B cell (primary cell): ENCODE measurements around the gene MCM5. TPM values are rescaled to one million over a fixed set of nuclear protein-coding genes. Genes with fewer than 3 reads are reported as not detected.

Experiments
- ATAC-seq: fragments of 200-7000 bp; cut with Tn5 transposase; one replicate; pipeline ENCODE4 v1.10.0; 2021; ENCODE audit warnings: low read depth, mild to moderate bottlenecking, moderate number of reproducible peaks, moderate library complexity
- CTCF ChIA-PET: fragments of 350-600 bp; sonication (Branson Sonifier 250); formaldehyde crosslinking; loops from one replicate; lab custom pipeline; 2021; ENCODE audit warnings: antibody characterized with exemption, inconsistent platforms; lab: Charles Lee
- POLR2A ChIA-PET: fragments of 350-600 bp; sonication (Branson Sonifier 250); formaldehyde crosslinking; loops from one replicate; lab custom pipeline; 2021; ENCODE audit warnings: antibody characterized with exemption; lab: Charles Lee
- DNase-seq: peaks from one replicate; pipeline ENCODE4 v3.0.0; 2013
- H2AFZ ChIP-seq: 2 replicates; pipeline ENCODE4 v1.6.1; 2012; ENCODE audit warnings: mild to moderate bottlenecking, low read depth, low read length; ENCODE audit not compliant: insufficient read depth, poor library complexity, severe bottlenecking
- H3K27ac ChIP-seq, 2 donors: 1 replicate in 1 of 2; 2 replicates in 1 of 2; pipeline ENCODE4 v1.5.1; 2012 to 2013; ENCODE audit warnings: low read length in 2 of 2, mild to moderate bottlenecking in 2 of 2, moderate library complexity in 1 of 2
- H3K27me3 ChIP-seq, 4 experiments: fragments of 200-600 bp in 1 of 4; sonication (generic) in 1 of 4; replicated peaks in 1 of 4; 1 replicate in 2 of 4; 2 replicates in 2 of 4; pipeline versions ENCODE4 v1.6.1 to v1.7.0; 2013 to 2016; ENCODE audit warnings: low read length in 3 of 4, mild to moderate bottlenecking in 2 of 4, mixed read lengths in 1 of 4, moderate library complexity in 1 of 4; ENCODE audit not compliant: insufficient read depth in 4 of 4, control insufficient read depth in 3 of 4; ENCODE audit errors: control extremely low read depth in 1 of 4
- H3K36me3 ChIP-seq, 2 experiments: replicated peaks in 1 of 2; 1 replicate in 1 of 2; 2 replicates in 1 of 2; pipeline versions ENCODE4 v1.6.1 to v1.7.1; 2013; ENCODE audit warnings: low read length in 1 of 2; ENCODE audit not compliant: insufficient read depth in 2 of 2, control insufficient read depth in 1 of 2; ENCODE audit errors: control extremely low read depth in 1 of 2, extremely low read depth in 1 of 2
- H3K4me1 ChIP-seq, 2 donors: fragments of 200-600 bp in 1 of 2; sonication (generic) in 1 of 2; 1 replicate in 1 of 2; 2 replicates in 1 of 2; pipeline versions ENCODE4 v1.5.1 to v1.6.1; 2013 to 2017; ENCODE audit warnings: low read length in 2 of 2; ENCODE audit not compliant: control insufficient read depth in 2 of 2, insufficient read depth in 2 of 2
- H3K4me2 ChIP-seq: replicated peaks from 2 replicates; pipeline ENCODE3; 2012; ENCODE audit warnings: mild to moderate bottlenecking, low read depth, low read length; ENCODE audit not compliant: poor library complexity, severe bottlenecking
- H3K4me3 ChIP-seq, 5 experiments: fragments of 200-600 bp in 1 of 5; sonication (generic) in 1 of 5; 1 replicate in 3 of 5; 2 replicates in 2 of 5; pipeline versions ENCODE4 v1.5.1 to v1.7.0; 2011 to 2016; ENCODE audit warnings: low read length in 4 of 5, mild to moderate bottlenecking in 4 of 5, low read depth in 2 of 5, control low read depth in 1 of 5, moderate library complexity in 1 of 5; ENCODE audit not compliant: insufficient read depth in 1 of 5; ENCODE audit errors: control extremely low read depth in 1 of 5, extremely low read depth in 1 of 5
- H3K79me2 ChIP-seq: fragments of 200-600 bp; sonication (generic); one replicate; pipeline ENCODE4 v1.6.0; 2016; ENCODE audit warnings: low read length; ENCODE audit not compliant: control insufficient read depth, insufficient read depth
- H3K9ac ChIP-seq: fragments of 200-600 bp; sonication (generic); 2 replicates; pipeline ENCODE4 v1.6.1; 2017; ENCODE audit warnings: mild to moderate bottlenecking, low read length, moderate library complexity
- H3K9me3 ChIP-seq, 3 donors: one replicate each; pipeline versions ENCODE4 v1.6.1 to v1.7.1; 2013; ENCODE audit warnings: low read length in 2 of 3; ENCODE audit not compliant: control insufficient read depth in 2 of 3, insufficient read depth in 1 of 3; ENCODE audit errors: control extremely low read depth in 1 of 3
- H4K20me1 ChIP-seq: 2 replicates; pipeline ENCODE4 v1.6.0; 2012; ENCODE audit warnings: mild to moderate bottlenecking, low read length; ENCODE audit not compliant: insufficient read depth, control insufficient read depth, poor library complexity, severe bottlenecking
- H3K27ac Mint-ChIP-seq: one replicate; pipeline ENCODE4 v1.8.0; 2021; ENCODE audit warnings: mixed read lengths
- H3K27me3 Mint-ChIP-seq: one replicate; pipeline ENCODE4 v1.8.0; 2021; ENCODE audit warnings: mixed read lengths
- H3K4me1 Mint-ChIP-seq: one replicate; pipeline ENCODE4 v1.8.0; 2021; ENCODE audit warnings: mixed read lengths
- H3K4me3 Mint-ChIP-seq: one replicate; pipeline ENCODE4 v1.8.0; 2021; ENCODE audit warnings: mixed read lengths
- H3K9me3 Mint-ChIP-seq: one replicate; pipeline ENCODE4 v1.8.0; 2022; ENCODE audit warnings: mixed read lengths; ENCODE audit not compliant: insufficient read depth
- EZH2 ChIP-seq: IDR thresholded peaks from 2 replicates; pipeline ENCODE4 v1.6.1; 2012; ENCODE audit warnings: borderline replicate concordance, low read depth, mild to moderate bottlenecking, moderate library complexity, low read length; ENCODE audit not compliant: insufficient read depth, poor library complexity, severe bottlenecking
- WGBS: methylation state at CpG from one replicate; pipeline ENCODE4 v1.1.5; 2013; ENCODE audit warnings: missing lambda C conversion rate; ENCODE audit not compliant: insufficient coverage; 5-methylcytosine and 5-hydroxymethylcytosine counted together
- intact Hi-C: fragments of 100-400 bp; cut with micrococcal nuclease; formaldehyde crosslinking; loops from one replicate; pipeline ENCODE4 v1.10.0; 2022
- polyA plus RNA-seq: library from polyadenylated mRNA; depleted of rRNA; stranded (reverse); fragments of >200 nt; gene quantifications from 2 replicates; pipeline ENCODE4 v1.2.3, GENCODE V29; 2012
- total RNA-seq, 2 donors: library from RNA; stranded (reverse); fragments of 120-200 nt in 1 of 2; gene quantifications; 1 replicate in 1 of 2; 2 replicates in 1 of 2; pipeline versions ENCODE4 v1.2.3 to v1.2.4, GENCODE V29; 2013 to 2022
- TF ChIP-seq, protein P1 (sequence below): fragments of 200-600 bp; IDR thresholded peaks from one replicate; pipeline ENCODE4 v1.8.0; 2022; ENCODE audit warnings: antibody characterized with exemption, mild to moderate bottlenecking

MCM5 gene
- total and polyA plus RNA-seq, 2 donors (not counting 1 experiment from before 2014, with no cell fraction given) = 112 to 203 TPM

GRCh38 chr22:35399114-35399677, 744 bp upstream of the MCM5 start:
- peak overlapping the region; percentile 84 for H3K4me2 ChIP-seq
- peak overlapping the region; percentile 82 to 92 for H3K27ac ChIP-seq
- H3K9ac ChIP-seq = peak overlapping the region; percentile 86
- CTCF ChIA-PET = interaction anchor here (3.1 to 7.3 kb wide), 3 partner anchors 11 to 48 kb away, joined by 7 to 60 read pairs (median 17); no protein-coding TSS in a partner anchor
- H2AFZ ChIP-seq = peak overlapping the region; percentile 87
- TF ChIP-seq, protein P1, sequence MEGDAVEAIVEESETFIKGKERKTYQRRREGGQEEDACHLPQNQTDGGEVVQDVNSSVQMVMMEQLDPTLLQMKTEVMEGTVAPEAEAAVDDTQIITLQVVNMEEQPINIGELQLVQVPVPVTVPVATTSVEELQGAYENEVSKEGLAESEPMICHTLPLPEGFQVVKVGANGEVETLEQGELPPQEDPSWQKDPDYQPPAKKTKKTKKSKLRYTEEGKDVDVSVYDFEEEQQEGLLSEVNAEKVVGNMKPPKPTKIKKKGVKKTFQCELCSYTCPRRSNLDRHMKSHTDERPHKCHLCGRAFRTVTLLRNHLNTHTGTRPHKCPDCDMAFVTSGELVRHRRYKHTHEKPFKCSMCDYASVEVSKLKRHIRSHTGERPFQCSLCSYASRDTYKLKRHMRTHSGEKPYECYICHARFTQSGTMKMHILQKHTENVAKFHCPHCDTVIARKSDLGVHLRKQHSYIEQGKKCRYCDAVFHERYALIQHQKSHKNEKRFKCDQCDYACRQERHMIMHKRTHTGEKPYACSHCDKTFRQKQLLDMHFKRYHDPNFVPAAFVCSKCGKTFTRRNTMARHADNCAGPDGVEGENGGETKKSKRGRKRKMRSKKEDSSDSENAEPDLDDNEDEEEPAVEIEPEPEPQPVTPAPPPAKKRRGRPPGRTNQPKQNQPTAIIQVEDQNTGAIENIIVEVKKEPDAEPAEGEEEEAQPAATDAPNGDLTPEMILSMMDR = no peak
- no peak for TF ChIP-seq EZH2
- peaks cover 0 to 24% of the 10 kb centered on the region in 2 experiments for H3K36me3 ChIP-seq
- intact Hi-C loops = loop anchor here (1.0 kb wide), 2 partner anchors 11 to 22 kb away; no protein-coding TSS in a partner anchor
- peak overlapping the region; percentile 59 to 100 (median 90) for H3K4me3 ChIP-seq
- peaks cover 52% of the 10 kb centered on the region for H3K4me1 Mint-ChIP-seq
- H3K27me3 Mint-ChIP-seq = no peaks in the 10 kb centered on the region
- no peaks in the 10 kb centered on the region for H3K9me3 ChIP-seq
- WGBS = 76% methylated on average over 21 of the region's 24 CpGs
- peaks cover 33% of the 10 kb centered on the region for H3K79me2 ChIP-seq
- peaks cover 35 to 64% of the 10 kb centered on the region in 2 donors for H3K4me1 ChIP-seq
- DNase-seq (no peak), ATAC-seq (no peak)
- peak overlapping the region; percentile 98 for H3K27ac Mint-ChIP-seq
- H3K4me3 Mint-ChIP-seq = peak overlapping the region; percentile 98
- H3K9me3 Mint-ChIP-seq = no peaks in the 10 kb centered on the region
- POLR2A ChIA-PET = interaction anchor here (1.3 to 3.8 kb wide), 4 partner anchors 10 to 47 kb away, joined by 3 to 28 read pairs (median 4); partner anchors contain the start of gene HMOX1
- H3K27me3 ChIP-seq = no peaks in the 10 kb centered on the region
- no peaks in the 10 kb centered on the region for H4K20me1 ChIP-seq

DNA sequence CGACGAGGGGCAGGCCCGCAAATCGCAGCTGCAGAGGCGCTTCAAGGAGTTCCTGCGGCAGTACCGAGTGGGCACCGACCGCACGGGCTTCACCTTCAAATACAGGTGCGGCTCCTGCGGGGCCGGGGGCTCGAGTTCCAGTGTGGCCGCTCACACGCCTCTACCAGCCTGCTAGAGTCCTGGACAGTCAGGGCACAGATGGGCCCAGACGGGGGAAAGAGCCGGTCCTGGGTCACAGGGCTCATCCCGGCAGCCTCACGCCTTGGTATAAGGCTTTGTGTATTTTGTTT, 506 bp downstream of the MCM5 start:
- peak overlapping the region; percentile 98 for H3K27ac Mint-ChIP-seq
- CTCF ChIA-PET = interaction anchor here (3.1 to 7.3 kb wide), 2 partner anchors 10 to 49 kb away, joined by 7 to 60 read pairs; no protein-coding TSS in a partner anchor

More for the DNA sequence above, 506 bp downstream of the MCM5 start:
- H2AFZ ChIP-seq = peak overlapping the region; percentile 87
- no peak for DNase-seq
- no peak for TF ChIP-seq EZH2
- TF ChIP-seq, protein P1 = no peak
- peaks cover 33% of the 10 kb centered on the region for H3K79me2 ChIP-seq
- H3K9me3 ChIP-seq = no peaks in the 10 kb centered on the region
- H3K4me1 Mint-ChIP-seq = peaks cover 48% of the 10 kb centered on the region
- peak overlapping the region; percentile 84 for H3K4me2 ChIP-seq
- peaks cover 0 to 35% of the 10 kb centered on the region in 2 experiments for H3K36me3 ChIP-seq
- H3K9ac ChIP-seq = peak overlapping the region; percentile 86
- no peaks in the 10 kb centered on the region for H3K27me3 ChIP-seq
- intact Hi-C loops = loop anchor here (1.0 kb wide), 1 partner anchor 48 kb away; no protein-coding TSS in a partner anchor
- H3K4me3 Mint-ChIP-seq = peak overlapping the region; percentile 98
- no peaks in the 10 kb centered on the region for H3K9me3 Mint-ChIP-seq
- H3K4me1 ChIP-seq = peaks cover 35 to 64% of the 10 kb centered on the region in 2 donors
- POLR2A ChIA-PET = interaction anchor here (1.3 to 3.8 kb wide), 3 partner anchors 9 to 48 kb away, joined by 3 to 28 read pairs (median 6); no protein-coding TSS in a partner anchor
- peak overlapping the region; percentile 76 to 100 (median 90) for H3K4me3 ChIP-seq
- H4K20me1 ChIP-seq = no peaks in the 10 kb centered on the region
- peak overlapping the region in 1 of 2 donors; percentile 71 for H3K27ac ChIP-seq
- 0% methylated on average over 16 of the region's 20 CpGs for WGBS
- H3K27me3 Mint-ChIP-seq = no peaks in the 10 kb centered on the region
- peak; percentile 10 for ATAC-seq
